GM12878 (cell line): ENCODE data around the gene SLC39A7.

Experiments
- CHD2 ChIP-seq: IDR thresholded peaks from 2 replicates; pipeline ENCODE4 v1.6.1; 2011; ENCODE audit warnings: low read depth, low read length, improper control_type of control experiment, borderline replicate concordance
- FOXK2 ChIP-seq: fragments of 450-650 bp; IDR thresholded peaks from 2 replicates; pipeline ENCODE4 v1.6.1; 2017; ENCODE audit warnings: mild to moderate bottlenecking, moderate library complexity
- JUND ChIP-seq: IDR thresholded peaks from 2 replicates; pipeline ENCODE4 v1.6.1; 2012; ENCODE audit warnings: low read depth, mild to moderate bottlenecking, low read length, improper control_type of control experiment, moderate library complexity
- POLR2A ChIP-seq: IDR thresholded peaks from 2 replicates; pipeline ENCODE4 v1.6.1; 2011; ENCODE audit warnings: low read depth, mild to moderate bottlenecking, low read length
- POLR2AphosphoS5 ChIP-seq: IDR thresholded peaks from 2 replicates; pipeline ENCODE4 v1.6.1; 2011; ENCODE audit warnings: mild to moderate bottlenecking, low read length, inconsistent platforms
- SIN3A ChIP-seq: IDR thresholded peaks from 2 replicates; pipeline ENCODE4 v1.6.1; 2012; ENCODE audit warnings: low read depth, low read length, improper control_type of control experiment
- TF ChIP-seq, protein P1 (sequence below), 3 experiments: IDR thresholded peaks in 2 of 3; conservative IDR thresholded peaks in 1 of 3; 2 replicates each; pipeline ENCODE4 v1.5.1; 2011; ENCODE audit warnings: low read depth in 3 of 3, low read length in 3 of 3, mild to moderate bottlenecking in 3 of 3, control low read depth in 2 of 3, moderate library complexity in 2 of 3, inconsistent platforms in 1 of 3, mixed read lengths in 1 of 3; ENCODE audit not compliant: control insufficient read depth in 2 of 3, insufficient read depth in 1 of 3; ENCODE audit errors: extremely low read depth in 1 of 3
- TF ChIP-seq, protein P2 (sequence below): fragments of 450-650 bp; formaldehyde crosslinking; IDR thresholded peaks from 2 replicates; pipeline ENCODE4 v1.4.0; 2022; ENCODE audit warnings: mild to moderate bottlenecking, moderate library complexity

DNA sequence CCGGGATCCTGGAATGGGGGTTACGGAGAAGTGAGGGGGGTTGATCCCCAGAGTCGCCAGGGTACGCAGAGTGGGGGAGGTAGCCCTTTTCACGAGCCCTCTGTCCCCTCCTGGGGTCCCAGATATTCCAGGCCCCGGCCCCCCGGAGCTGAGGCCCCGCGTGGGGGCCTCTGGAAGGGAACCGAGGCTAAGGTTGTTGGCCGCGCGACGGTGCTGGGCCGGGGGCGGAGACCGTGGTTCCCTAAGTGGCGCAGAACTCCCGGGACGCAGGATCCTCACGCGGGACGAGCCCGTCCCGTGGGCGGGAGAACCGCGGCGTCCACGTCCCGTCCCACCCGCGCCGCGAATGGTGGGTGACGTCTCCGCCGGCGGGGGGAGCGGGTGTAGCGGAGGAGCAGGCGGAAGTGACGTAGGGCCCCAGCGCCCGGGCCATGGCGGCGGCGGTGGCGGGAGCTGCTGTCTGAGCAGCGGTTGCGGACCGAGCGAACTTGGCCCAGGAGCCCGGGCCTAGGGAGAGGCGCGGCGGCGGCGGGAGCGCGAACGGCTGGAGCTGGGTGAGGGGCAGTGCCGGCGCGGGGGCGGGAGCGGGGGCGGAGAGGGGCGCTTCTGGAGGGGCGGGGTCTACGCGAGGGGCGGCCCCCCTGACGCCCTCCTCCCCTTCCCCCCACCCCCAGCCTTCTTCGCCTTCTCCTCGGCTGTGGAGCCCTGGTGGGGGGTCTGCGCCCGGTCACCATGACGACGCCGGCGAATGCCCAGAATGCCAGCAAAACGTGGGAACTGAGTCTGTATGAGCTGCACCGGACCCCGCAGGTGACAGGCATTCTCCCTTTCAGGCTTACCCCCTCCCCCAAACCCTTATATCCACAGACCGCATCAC, 7.7 kb downstream of the SLC39A7 start, which contains the start of gene RING1:
- TF ChIP-seq, protein P1, sequence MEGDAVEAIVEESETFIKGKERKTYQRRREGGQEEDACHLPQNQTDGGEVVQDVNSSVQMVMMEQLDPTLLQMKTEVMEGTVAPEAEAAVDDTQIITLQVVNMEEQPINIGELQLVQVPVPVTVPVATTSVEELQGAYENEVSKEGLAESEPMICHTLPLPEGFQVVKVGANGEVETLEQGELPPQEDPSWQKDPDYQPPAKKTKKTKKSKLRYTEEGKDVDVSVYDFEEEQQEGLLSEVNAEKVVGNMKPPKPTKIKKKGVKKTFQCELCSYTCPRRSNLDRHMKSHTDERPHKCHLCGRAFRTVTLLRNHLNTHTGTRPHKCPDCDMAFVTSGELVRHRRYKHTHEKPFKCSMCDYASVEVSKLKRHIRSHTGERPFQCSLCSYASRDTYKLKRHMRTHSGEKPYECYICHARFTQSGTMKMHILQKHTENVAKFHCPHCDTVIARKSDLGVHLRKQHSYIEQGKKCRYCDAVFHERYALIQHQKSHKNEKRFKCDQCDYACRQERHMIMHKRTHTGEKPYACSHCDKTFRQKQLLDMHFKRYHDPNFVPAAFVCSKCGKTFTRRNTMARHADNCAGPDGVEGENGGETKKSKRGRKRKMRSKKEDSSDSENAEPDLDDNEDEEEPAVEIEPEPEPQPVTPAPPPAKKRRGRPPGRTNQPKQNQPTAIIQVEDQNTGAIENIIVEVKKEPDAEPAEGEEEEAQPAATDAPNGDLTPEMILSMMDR (IDR thresholded peaks at IDR 0.05 in 2 of 3, conservative IDR thresholded peaks at IDR 0.05 in 1 of 3; ENCODE audit: control insufficient read depth in 2 of 3, extremely low read depth in 1 of 3, insufficient read depth in 1 of 3, low read depth in 3 of 3, low read length in 3 of 3): no peak
- TF ChIP-seq JUND (0 out of 2 replicates have a peak, but pooled peaks have one; percentile 4), SIN3A (peak; percentile 57; the same call in 1 of the 2 replicates), CHD2 (no peak), FOXK2 (no peak), POLR2A (peak; percentile 98), POLR2AphosphoS5 (peak; percentile 89)
- TF ChIP-seq, protein P2, sequence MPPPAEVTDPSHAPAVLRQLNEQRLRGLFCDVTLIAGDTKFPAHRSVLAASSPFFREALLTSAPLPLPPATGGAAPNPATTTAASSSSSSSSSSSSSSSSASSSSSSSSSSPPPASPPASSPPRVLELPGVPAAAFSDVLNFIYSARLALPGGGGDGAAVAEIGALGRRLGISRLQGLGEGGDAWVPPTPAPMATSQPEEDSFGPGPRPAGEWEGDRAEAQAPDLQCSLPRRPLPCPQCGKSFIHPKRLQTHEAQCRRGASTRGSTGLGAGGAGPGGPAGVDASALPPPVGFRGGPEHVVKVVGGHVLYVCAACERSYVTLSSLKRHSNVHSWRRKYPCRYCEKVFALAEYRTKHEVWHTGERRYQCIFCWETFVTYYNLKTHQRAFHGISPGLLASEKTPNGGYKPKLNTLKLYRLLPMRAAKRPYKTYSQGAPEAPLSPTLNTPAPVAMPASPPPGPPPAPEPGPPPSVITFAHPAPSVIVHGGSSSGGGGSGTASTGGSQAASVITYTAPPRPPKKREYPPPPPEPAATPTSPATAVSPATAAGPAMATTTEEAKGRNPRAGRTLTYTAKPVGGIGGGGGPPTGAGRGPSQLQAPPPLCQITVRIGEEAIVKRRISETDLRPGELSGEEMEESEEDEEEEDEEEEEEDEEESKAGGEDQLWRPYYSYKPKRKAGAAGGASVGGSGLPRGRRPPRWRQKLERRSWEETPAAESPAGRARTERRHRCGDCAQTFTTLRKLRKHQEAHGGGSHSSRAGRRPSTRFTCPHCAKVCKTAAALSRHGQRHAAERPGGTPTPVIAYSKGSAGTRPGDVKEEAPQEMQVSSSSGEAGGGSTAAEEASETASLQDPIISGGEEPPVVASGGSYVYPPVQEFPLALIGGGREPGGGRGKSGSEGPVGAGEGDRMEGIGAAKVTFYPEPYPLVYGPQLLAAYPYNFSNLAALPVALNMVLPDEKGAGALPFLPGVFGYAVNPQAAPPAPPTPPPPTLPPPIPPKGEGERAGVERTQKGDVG (CRISPR knock-in tag): no peak
